Parathyroid adenoma (tissue), 2 donors: ENCODE measurements around the gene AMACR.

Experiments used
- H2AFZ ChIP-seq: fragments of 300-600 bp; sonication (generic); one replicate; pipeline ENCODE4 v1.7.0; 2017; ENCODE audit warnings: antibody characterized with exemption, mild to moderate bottlenecking
- H3K27ac ChIP-seq: fragments of 300-600 bp; sonication (generic); one replicate; pipeline ENCODE4 v1.7.0; 2017
- H3K27me3 ChIP-seq: fragments of 300-600 bp; sonication (generic); one replicate; pipeline ENCODE4 v1.7.0; 2017; ENCODE audit warnings: low read length; ENCODE audit not compliant: control insufficient read depth, insufficient read depth
- H3K36me3 ChIP-seq: fragments of 300-600 bp; sonication (generic); one replicate; pipeline ENCODE4 v1.7.0; 2017; ENCODE audit warnings: low read length; ENCODE audit not compliant: control insufficient read depth, insufficient read depth
- H3K4me1 ChIP-seq: fragments of 300-600 bp; sonication (generic); one replicate; pipeline ENCODE4 v1.7.0; 2017; ENCODE audit warnings: control low read depth
- H3K4me2 ChIP-seq: fragments of 300-600 bp; sonication (generic); one replicate; pipeline ENCODE4 v1.7.0; 2017; ENCODE audit warnings: low read length
- H3K4me3 ChIP-seq: fragments of 300-600 bp; sonication (generic); one replicate; pipeline ENCODE4 v1.7.0; 2017; ENCODE audit warnings: low read depth, low read length
- H3K79me2 ChIP-seq: fragments of 300-600 bp; sonication (generic); one replicate; pipeline ENCODE4 v1.7.0; 2017; ENCODE audit warnings: control low read depth
- H3K9ac ChIP-seq: fragments of 300-600 bp; sonication (generic); one replicate; pipeline ENCODE4 v1.7.0; 2017; ENCODE audit warnings: mild to moderate bottlenecking
- H3K9me3 ChIP-seq: fragments of 300-600 bp; sonication (generic); one replicate; pipeline ENCODE4 v1.7.0; 2017; ENCODE audit warnings: low read length; ENCODE audit not compliant: control insufficient read depth
- CTCF ChIP-seq: fragments of 300-600 bp; sonication (generic); IDR thresholded peaks from one replicate; pipeline ENCODE4 v1.7.0; 2017; ENCODE audit warnings: antibody characterized with exemption, mild to moderate bottlenecking
- donor health status: primary hyperparathyroidism.

The AMACR gene

GRCh38 chr5:33984178-33984577 lies 23.7 kb downstream of the AMACR start:
- Histone ChIP-seq H2AFZ (no peak overlapping the region), H3K79me2 (no peaks in the 10 kb centered on the region), H3K9me3 (no peaks in the 10 kb centered on the region), H3K4me3 (no peak overlapping the region), H3K9ac (no peak overlapping the region), H3K27ac (no peak overlapping the region), H3K27me3 (no peaks in the 10 kb centered on the region), H3K4me2 (no peak overlapping the region), H3K4me1 (no peaks in the 10 kb centered on the region), H3K36me3 (no peaks in the 10 kb centered on the region)
- no peak for TF ChIP-seq CTCF

GRCh38 chr5:33981408-33982162 lies 26.3 kb downstream of the AMACR start:
- Histone ChIP-seq H3K27me3 (no peaks in the 10 kb centered on the region), H3K4me3 (no peak overlapping the region), H3K36me3 (no peaks in the 10 kb centered on the region), H3K4me2 (no peak overlapping the region), H3K27ac (no peak overlapping the region), H3K9me3 (no peaks in the 10 kb centered on the region), H2AFZ (no peak overlapping the region), H3K4me1 (no peaks in the 10 kb centered on the region), H3K79me2 (no peaks in the 10 kb centered on the region), H3K9ac (no peak overlapping the region)
- TF ChIP-seq CTCF = no peak

- Histone ChIP-seq H3K27ac (no peak overlapping the region), H3K79me2 (no peaks in the 10 kb centered on the region), H2AFZ (no peak overlapping the region), H3K36me3 (no peaks in the 10 kb centered on the region), H3K4me2 (no peak overlapping the region), H3K9ac (no peak overlapping the region), H3K27me3 (no peaks in the 10 kb centered on the region), H3K4me3 (no peak overlapping the region), H3K4me1 (no peaks in the 10 kb centered on the region), H3K9me3 (no peaks in the 10 kb centered on the region)
- TF ChIP-seq CTCF = no peak
These were observed 27.8 kb downstream of the AMACR start for GRCh38 chr5:33980030-33980429.

GRCh38 chr5:33978306-33978705 lies 29.5 kb downstream of the AMACR start:
- H3K9me3 ChIP-seq = no peaks in the 10 kb centered on the region
- no peaks in the 10 kb centered on the region for H3K79me2 ChIP-seq
- H3K9ac ChIP-seq = no peak overlapping the region
- no peaks in the 10 kb centered on the region for H3K4me1 ChIP-seq
- no peak for TF ChIP-seq CTCF
- no peaks in the 10 kb centered on the region for H3K27me3 ChIP-seq
- H3K36me3 ChIP-seq = no peaks in the 10 kb centered on the region
- no peak overlapping the region for H3K4me3 ChIP-seq
- no peak overlapping the region for H3K27ac ChIP-seq
- no peak overlapping the region for H2AFZ ChIP-seq
- no peak overlapping the region for H3K4me2 ChIP-seq

GRCh38 chr5:33976307-33976706 lies 31.5 kb downstream of the AMACR start:
- no peak overlapping the region for H3K27ac ChIP-seq
- H3K9ac ChIP-seq = no peak overlapping the region
- no peak for TF ChIP-seq CTCF
- H3K4me2 ChIP-seq = no peak overlapping the region
- no peaks in the 10 kb centered on the region for H3K36me3 ChIP-seq
- no peaks in the 10 kb centered on the region for H3K79me2 ChIP-seq
- H2AFZ ChIP-seq = no peak overlapping the region
- H3K27me3 ChIP-seq = no peaks in the 10 kb centered on the region
- no peaks in the 10 kb centered on the region for H3K4me1 ChIP-seq
- no peak overlapping the region for H3K4me3 ChIP-seq
- H3K9me3 ChIP-seq = no peaks in the 10 kb centered on the region
